NT2/D1 (cell line): ENCODE measurements around the gene HIBADH.
"Not testable (repeated sequence)": the region's sequence is repeated elsewhere in the genome, so short reads cannot be mapped to it uniquely, and the experiment has no call there.

Experiments
- DNase-seq: peaks from one replicate; pipeline ENCODE4 v3.0.0-alpha.2; 2011; ENCODE audit warnings: low read depth, low spot score
- H3K27me3 ChIP-seq: 2 replicates; pipeline ENCODE4 v1.6.0; 2011; ENCODE audit warnings: mild to moderate bottlenecking; ENCODE audit not compliant: insufficient read length, insufficient read depth
- H3K36me3 ChIP-seq: 2 replicates; pipeline ENCODE4 v1.6.1; 2011; ENCODE audit warnings: mild to moderate bottlenecking, low read length, mixed read lengths; ENCODE audit not compliant: insufficient read depth, insufficient read length
- H3K4me1 ChIP-seq: 2 replicates; pipeline ENCODE4 v1.5.1; 2011; ENCODE audit not compliant: insufficient read depth, insufficient read length
- H3K4me3 ChIP-seq: 2 replicates; pipeline ENCODE4 v1.5.1; 2011; ENCODE audit warnings: low read depth; ENCODE audit not compliant: insufficient read length
- H3K9ac ChIP-seq: 2 replicates; pipeline ENCODE4 v1.6.0; 2011; ENCODE audit warnings: low read depth; ENCODE audit not compliant: insufficient read length
- H3K9me3 ChIP-seq: 2 replicates; pipeline ENCODE4 v1.5.1; 2011; ENCODE audit warnings: mild to moderate bottlenecking, low read length; ENCODE audit not compliant: insufficient read depth
- SUZ12 ChIP-seq: IDR thresholded peaks from 2 replicates; pipeline ENCODE4 v1.6.1; 2011; ENCODE audit not compliant: insufficient read length, insufficient read depth; ENCODE audit errors: extremely low read depth
- YY1 ChIP-seq: IDR thresholded peaks from 2 replicates; pipeline ENCODE4 v1.6.1; 2011; ENCODE audit not compliant: insufficient read length, insufficient read depth
- ZNF274 ChIP-seq: IDR thresholded peaks from 2 replicates; pipeline ENCODE4 v1.6.1; 2011; ENCODE audit warnings: mild to moderate bottlenecking, low read depth, low read length

HIBADH gene

DNA sequence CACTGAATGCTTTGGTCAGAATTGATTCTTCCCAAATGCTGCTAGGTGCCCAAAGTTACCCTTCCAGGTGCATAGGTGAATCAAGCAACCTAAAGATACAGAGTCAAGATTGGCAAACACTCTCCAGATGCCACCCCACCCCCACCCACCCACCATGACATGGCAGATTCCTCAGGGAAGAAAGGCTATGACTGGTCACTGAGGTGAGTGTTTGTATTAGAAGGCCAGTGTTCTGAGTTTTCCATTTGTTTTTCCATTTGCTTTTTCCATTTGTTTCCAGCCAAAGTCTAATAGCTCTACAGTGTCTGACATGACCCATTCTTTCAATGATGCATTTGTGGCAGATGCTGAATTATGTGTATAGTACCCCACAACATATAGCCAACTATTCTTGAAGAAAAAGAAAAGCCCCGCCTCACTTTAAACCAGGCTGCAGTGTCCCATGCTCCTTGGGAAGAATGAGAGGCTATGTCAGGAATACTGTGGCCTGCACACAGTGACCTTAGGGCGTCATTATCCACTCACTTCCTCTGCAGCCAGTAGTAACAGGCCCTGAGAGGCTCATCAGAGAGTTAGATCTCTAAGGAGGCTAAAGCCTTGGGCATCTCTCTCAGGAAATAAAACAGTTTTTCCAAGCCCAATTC, 16.1 kb upstream of the HIBADH start:
- H3K4me1 ChIP-seq = no peaks in the 10 kb centered on the region
- no peak for DNase-seq
- H3K4me3 ChIP-seq = no peak overlapping the region
- H3K36me3 ChIP-seq = no peaks in the 10 kb centered on the region
- no peaks in the 10 kb centered on the region for H3K27me3 ChIP-seq
- TF ChIP-seq YY1 = no peak
- no peak for TF ChIP-seq SUZ12
- TF ChIP-seq ZNF274 = no peak
- no peaks in the 10 kb centered on the region for H3K9me3 ChIP-seq
- no peak overlapping the region for H3K9ac ChIP-seq

DNA sequence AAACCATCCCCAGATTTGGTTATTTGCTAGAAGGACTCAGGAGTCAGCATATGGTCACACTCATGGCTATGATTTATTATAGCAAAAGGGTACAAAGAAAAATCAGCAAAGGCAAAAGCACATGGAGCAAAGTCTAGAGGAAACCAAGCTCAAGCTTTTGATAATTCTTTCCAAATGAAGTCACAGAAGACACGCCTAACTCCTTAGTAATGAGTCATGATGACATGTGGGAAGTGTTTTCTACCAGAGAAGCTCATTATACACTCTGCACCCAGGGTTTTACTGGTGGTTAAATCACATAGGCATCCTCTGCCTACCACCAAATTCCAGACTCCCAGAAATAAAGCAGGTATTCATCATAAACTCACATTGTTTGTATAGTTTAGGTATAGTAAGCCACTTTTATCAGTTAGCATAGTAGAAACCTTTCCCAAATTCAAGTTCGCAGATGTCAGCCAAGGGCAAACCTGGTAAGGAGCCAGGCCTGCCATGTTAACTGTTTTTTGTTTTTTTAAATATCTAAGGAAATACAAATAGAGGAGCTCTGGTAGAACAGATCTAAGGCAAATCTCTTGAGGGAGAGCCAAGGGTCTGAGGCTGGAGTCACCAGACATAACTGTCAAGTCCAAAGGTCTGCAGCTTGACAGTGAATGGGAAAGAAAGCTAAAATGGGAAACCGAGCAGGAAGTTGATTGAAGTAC, 15.4 kb upstream of the HIBADH start:
- Histone ChIP-seq H3K4me1 (no peaks in the 10 kb centered on the region), H3K27me3 (no peaks in the 10 kb centered on the region), H3K9ac (no peak overlapping the region), H3K36me3 (no peaks in the 10 kb centered on the region), H3K9me3 (no peaks in the 10 kb centered on the region), H3K4me3 (no peak overlapping the region)
- TF ChIP-seq ZNF274 (no peak), YY1 (no peak), SUZ12 (no peak)
- DNase-seq = no peak

DNA sequence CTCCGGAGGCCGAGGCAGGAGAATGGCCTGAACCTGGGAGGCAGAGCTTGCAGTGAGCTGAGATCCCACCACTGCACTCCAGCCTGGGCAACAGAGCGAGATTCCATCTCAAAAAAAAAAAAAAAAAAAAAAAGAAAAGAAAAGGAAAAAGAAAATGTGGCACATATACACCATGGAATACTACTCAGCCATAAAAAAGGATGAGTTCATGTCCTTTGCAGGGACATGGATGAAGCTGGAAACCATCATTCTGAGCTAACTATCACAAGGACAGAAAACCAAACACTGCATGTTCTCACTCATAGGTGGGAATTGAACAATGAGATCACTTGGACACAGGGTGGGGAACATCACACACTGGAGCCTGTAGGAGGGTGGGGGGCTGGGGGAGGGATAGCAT, 11.4 kb upstream of the HIBADH start:
- H3K36me3 ChIP-seq, H3K9me3 ChIP-seq, H3K9ac ChIP-seq, H3K4me1 ChIP-seq, H3K27me3 ChIP-seq, DNase-seq, H3K4me3 ChIP-seq: not testable (repeated sequence)

DNA sequence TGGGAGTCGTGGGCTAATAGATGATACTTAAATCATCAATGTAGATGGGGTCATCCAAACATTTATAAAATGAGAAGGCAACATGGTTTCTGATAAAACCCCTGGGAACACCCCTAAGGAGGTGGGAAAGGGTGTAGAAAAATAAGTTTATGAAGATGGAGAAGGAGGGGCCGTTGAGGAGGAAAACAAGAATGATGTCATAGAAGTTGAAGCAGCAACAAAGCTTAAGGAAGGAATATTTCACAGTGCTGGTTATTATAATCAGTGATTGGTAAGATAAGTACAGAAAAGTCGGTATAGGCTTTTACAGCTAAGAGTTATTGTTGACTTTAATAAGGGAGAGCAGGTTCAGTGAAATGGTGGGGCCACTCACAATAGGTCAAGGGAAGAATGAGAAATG, 9.0 kb upstream of the HIBADH start:
- Histone ChIP-seq H3K36me3 (no peaks in the 10 kb centered on the region), H3K4me1 (no peaks in the 10 kb centered on the region), H3K27me3 (no peaks in the 10 kb centered on the region), H3K9me3 (no peaks in the 10 kb centered on the region), H3K9ac (no peak overlapping the region), H3K4me3 (no peak overlapping the region)
- TF ChIP-seq SUZ12 = no peak
- no peak for TF ChIP-seq YY1
- TF ChIP-seq ZNF274 = no peak
- no peak for DNase-seq

GRCh38 chr7:27670676-27671075, 8.0 kb upstream of the HIBADH start:
- TF ChIP-seq ZNF274 (no peak), SUZ12 (no peak), YY1 (no peak)
- Histone ChIP-seq H3K9ac (no peak overlapping the region), H3K4me3 (no peak overlapping the region), H3K9me3 (no peaks in the 10 kb centered on the region), H3K36me3 (no peaks in the 10 kb centered on the region), H3K4me1 (no peaks in the 10 kb centered on the region), H3K27me3 (no peaks in the 10 kb centered on the region)
- DNase-seq = no peak

GRCh38 chr7:27670177-27670576, 7.5 kb upstream of the HIBADH start:
- no peak for DNase-seq
- Histone ChIP-seq H3K36me3 (no peaks in the 10 kb centered on the region), H3K4me1 (no peaks in the 10 kb centered on the region), H3K9me3 (no peaks in the 10 kb centered on the region), H3K27me3 (no peaks in the 10 kb centered on the region), H3K9ac (no peak overlapping the region), H3K4me3 (no peak overlapping the region)
- no peak for TF ChIP-seq YY1
- no peak for TF ChIP-seq ZNF274
- TF ChIP-seq SUZ12 = no peak

DNA sequence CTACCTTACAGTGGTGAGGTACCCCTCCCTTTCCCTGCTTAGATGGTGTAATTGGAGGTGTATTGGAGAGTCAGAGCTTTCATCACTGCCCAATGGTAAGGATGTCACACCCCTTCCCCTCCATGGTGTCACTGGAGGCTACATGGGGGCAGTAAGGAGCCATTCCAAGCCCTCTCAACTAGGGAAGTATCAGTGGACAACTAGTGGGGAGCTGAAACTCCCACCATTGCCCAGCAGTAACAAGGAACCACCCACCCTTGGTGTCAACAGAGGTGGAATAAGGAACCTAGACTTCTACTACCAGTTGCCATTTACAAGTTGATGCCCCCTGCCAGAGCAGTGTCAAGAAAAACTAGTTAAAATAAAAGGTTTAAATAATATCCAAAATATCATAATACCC, 2.8 kb upstream of the HIBADH start:
- TF ChIP-seq ZNF274 (no peak), SUZ12 (no peak), YY1 (no peak)
- Histone ChIP-seq H3K4me1 (no peaks in the 10 kb centered on the region), H3K9me3 (no peaks in the 10 kb centered on the region), H3K27me3 (peaks cover 10% of the 10 kb centered on the region), H3K4me3 (no peak overlapping the region), H3K9ac (no peak overlapping the region), H3K36me3 (no peaks in the 10 kb centered on the region)
- DNase-seq = no peak

DNA sequence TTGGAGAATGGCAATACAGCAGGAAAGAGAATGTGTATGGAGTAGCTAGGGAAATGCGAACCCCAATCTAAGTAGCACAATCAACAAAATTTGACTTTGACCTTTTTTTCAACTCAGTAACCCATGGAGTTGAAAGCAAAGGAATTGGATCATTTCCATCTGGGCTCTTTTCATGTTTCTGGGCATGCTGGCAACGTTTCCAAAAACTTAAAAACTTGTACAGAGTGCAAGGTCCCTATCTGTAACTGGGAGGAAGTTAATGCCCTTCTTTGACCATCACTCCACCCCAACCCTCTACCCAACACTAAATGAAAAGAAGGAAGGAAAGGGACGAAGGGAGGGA, 1.3 kb upstream of the HIBADH start:
- H3K9ac ChIP-seq = no peak overlapping the region
- peaks cover 6% of the 10 kb centered on the region for H3K36me3 ChIP-seq
- no peaks in the 10 kb centered on the region for H3K9me3 ChIP-seq
- TF ChIP-seq ZNF274 (no peak), SUZ12 (no peak)
- H3K4me3 ChIP-seq = no peak overlapping the region
- H3K4me1 ChIP-seq = no peaks in the 10 kb centered on the region
- no peak for DNase-seq
- H3K27me3 ChIP-seq = peaks cover 10% of the 10 kb centered on the region
